LNCaP clone FGC (cell line): ENCODE results near the gene XYLT1.

Source experiments
- DNase-seq: peaks from one replicate; pipeline ENCODE4 v3.0.0-alpha.2; 2011; ENCODE audit warnings: low read depth
- H3K4me3 ChIP-seq: 2 replicates; pipeline ENCODE4 v1.5.1; 2011; ENCODE audit warnings: mild to moderate bottlenecking, low read depth, low read length, control low read depth
- CTCF ChIP-seq: IDR thresholded peaks from 2 replicates; pipeline ENCODE4 v1.5.1; 2012; ENCODE audit warnings: mild to moderate bottlenecking; ENCODE audit not compliant: control insufficient read depth, insufficient read depth; ENCODE audit errors: extremely low read depth

Gene XYLT1

GRCh38 chr16:17348042-17348783 is 122.5 kb downstream of the XYLT1 start:
- TF ChIP-seq CTCF, result no peak
- DNase-seq, result no peak
- H3K4me3 ChIP-seq, result no peak overlapping the region

GRCh38 chr16:17347624-17348023 is 123.1 kb downstream of the XYLT1 start:
- no peak for TF ChIP-seq CTCF
- DNase-seq, result no peak
- no peak overlapping the region for H3K4me3 ChIP-seq

GRCh38 chr16:17346621-17347569 is 123.9 kb downstream of the XYLT1 start:
- DNase-seq, result no peak
- TF ChIP-seq CTCF, result no peak
- no peak overlapping the region for H3K4me3 ChIP-seq

GRCh38 chr16:17345043-17345442 is 125.7 kb downstream of the XYLT1 start:
- no peak for DNase-seq
- no peak for TF ChIP-seq CTCF
- no peak overlapping the region for H3K4me3 ChIP-seq

- no peak for TF ChIP-seq CTCF
- no peak overlapping the region for H3K4me3 ChIP-seq
- no peak for DNase-seq
Observed at GRCh38 chr16:17343728-17344127, 127.0 kb downstream of the XYLT1 start.

- TF ChIP-seq CTCF, result no peak
Observed at GRCh38 chr16:17343028-17343427, 127.7 kb downstream of the XYLT1 start.

More at GRCh38 chr16:17343028-17343427, 127.7 kb downstream of the XYLT1 start:
- no peak for DNase-seq
- no peak overlapping the region for H3K4me3 ChIP-seq
